ELF-1 (cell line): ENCODE data around the gene DNAH8.

Experiments
- DNase-seq: peaks from one replicate; pipeline ENCODE4 v3.0.0-alpha.2; 2016; ENCODE audit warnings: low read depth, low spot score

The DNAH8 gene, protein sequence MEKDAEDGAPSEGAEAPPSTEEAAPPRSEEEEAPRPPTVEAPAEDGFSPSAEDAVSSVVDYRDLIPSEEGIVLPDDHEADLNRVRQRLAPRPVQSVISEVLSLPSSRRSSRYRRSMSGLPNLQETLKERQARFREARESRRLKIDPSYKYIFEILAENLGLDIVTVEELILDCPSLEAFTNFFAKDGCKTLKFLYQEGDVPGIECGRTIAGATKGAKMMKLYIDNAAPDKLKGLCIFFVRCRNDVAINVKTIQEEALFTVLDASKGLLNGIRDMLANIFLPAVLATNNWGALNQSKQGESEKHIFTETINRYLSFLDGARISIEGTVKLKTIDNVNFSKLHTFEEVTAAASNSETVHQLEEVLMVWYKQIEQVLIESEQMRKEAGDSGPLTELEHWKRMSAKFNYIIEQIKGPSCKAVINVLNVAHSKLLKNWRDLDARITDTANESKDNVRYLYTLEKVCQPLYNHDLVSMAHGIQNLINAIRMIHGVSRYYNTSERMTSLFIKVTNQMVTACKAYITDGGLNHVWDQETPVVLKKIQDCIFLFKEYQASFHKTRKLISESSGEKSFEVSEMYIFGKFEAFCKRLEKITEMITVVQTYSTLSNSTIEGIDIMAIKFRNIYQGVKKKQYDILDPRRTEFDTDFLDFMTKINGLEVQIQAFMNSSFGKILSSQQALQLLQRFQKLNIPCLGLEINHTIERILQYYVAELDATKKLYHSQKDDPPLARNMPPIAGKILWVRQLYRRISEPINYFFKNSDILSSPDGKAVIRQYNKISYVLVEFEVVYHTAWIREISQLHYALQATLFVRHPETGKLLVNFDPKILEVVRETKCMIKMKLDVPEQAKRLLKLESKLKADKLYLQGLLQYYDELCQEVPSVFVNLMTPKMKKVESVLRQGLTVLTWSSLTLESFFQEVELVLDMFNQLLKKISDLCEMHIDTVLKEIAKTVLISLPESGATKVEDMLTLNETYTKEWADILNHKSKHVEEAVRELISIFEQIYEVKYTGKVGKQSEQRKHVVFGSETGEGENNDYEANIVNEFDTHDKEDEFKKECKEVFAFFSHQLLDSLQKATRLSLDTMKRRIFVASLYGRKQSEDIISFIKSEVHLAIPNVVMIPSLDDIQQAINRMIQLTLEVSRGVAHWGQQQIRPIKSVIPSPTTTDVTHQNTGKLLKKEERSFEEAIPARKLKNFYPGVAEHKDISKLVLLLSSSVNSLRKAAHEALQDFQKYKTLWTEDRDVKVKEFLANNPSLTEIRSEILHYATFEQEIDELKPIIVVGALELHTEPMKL (N-terminal part only)

DNA sequence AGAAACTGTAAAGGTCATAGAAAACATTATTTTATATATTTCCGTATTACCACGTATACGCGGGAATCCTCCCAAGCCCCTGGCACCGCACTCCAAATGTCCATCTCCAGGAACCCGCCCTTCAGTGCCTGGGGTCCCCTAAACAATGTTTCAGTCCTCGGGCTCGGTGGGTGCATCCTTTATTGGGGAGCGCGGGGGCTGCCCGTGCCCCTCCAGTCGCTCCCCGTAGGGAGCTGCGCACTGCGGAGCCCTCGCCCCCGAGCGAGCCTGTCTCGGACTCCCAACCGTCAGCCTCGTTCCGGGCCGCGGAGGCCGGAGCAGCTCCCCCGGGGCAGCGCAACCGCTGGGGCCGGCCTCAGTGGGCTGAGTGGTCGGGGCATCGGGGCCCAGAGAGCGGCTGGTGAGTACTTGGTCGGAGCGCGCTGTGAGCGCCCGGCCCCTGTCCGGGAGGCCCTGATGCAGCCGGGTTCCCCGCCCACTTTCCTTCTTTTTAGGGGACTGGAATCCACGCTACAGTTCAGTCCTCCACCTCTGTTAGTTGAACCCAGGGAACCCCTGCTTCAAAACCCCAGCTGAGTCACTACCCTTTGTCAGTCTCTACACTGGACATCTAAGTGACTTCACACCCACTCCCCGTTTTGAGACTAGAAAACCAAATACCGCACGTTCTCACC lies at the start of gene DNAH8:
Gene DNAH8 (plus strand): TSS at position 296 of the 674 bp plus-strand sequence. CDS start 7,499 bp downstream, outside the sequence.
- peak; percentile 40 for DNase-seq

DNA sequence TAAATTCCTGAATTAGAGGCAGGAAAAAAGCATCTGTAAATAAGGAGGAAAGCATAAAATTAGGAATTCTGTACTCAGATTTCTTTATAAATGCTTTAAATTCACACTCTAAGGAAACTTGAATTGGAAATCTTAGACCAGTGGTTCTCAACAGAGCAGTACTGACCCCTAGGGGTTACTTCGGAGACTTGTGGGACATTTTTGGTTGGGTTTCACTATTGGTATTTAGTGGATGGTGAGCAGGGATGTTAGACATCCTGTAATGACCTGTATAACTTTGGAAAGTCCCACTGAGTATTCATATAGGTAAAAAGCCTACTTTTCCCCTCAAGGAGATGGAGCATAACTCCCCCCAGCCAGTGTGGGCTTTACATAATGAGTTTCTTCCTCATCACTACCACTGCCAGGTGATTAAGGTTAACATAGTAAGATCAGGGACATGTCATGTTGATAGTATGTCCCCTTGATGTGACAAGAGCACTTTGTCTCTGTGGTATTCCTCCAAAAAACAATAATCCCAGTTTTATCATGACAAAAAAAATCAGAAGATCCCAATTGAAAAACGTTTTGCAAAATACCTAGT lies 43.1 kb upstream of the DNAH8 start:
- DNase-seq: peak; percentile 26

DNA sequence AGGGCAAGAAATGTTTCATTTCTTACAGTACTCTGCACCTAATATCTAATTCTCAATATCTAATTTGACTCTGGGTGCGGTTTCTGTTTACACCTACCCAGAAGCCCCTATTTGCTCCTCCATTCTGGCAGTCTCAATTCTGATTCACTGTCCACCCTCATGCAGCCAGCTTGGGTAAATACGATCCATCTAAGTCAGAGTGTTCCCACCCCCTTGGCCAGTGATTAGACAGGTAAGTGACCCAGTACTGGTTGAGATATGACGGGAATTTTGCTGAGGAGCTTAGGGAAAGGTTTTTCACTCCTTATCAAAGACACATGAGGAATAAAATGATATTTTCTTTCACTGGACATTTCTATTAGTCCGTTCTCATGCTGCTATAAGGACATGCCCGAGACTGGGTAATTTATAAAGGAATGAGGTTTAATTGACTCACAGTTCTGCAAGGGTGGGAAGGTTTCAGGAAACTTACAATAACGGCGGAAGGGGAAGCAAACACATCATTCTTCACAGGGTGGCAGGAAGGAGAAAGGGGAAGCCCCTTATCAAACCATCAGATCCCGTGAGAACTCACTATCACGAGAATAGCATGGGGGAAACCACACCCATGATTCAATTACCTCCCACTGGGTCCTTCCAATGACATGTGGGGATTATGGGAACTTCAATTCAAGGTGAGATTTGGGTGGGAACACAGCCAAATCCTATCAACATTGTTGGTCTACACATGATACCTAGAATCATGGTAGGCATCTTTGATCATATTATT lies 41.5 kb upstream of the DNAH8 start:
- DNase-seq: no peak

DNA sequence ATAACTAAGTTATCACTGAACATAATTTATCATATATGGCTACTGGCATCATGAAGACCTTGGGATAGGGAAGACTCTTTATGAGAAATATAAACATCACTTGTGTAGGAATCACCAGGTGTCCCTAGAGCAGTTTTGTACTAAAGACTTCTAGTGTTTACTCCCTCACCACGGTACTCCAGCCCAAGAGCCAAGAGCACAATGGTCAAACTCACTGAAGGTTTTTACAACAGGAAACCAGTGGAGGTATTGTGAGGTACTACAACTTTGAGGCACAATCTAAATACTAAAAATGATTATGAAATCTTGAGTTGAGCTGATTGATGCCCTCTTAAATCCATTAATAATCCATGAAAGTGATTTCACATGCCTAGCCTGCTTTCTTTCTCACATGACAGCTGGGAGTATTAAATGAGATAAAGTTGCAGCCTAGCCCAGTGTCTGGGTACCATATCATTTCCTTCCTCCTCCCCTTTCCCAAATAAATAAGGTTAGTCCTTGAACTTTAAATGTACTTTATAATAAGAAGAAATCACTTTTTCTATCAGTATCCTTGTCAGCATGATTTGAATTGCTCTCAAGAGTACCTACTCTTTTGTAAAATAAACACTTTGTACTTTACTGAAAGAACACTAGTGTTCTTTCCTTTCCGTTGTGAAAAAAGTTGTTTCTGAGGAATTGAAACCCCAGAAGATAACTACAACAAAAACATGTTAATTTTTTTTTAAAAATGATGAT lies 38.7 kb upstream of the DNAH8 start:
- DNase-seq: no peak

DNA sequence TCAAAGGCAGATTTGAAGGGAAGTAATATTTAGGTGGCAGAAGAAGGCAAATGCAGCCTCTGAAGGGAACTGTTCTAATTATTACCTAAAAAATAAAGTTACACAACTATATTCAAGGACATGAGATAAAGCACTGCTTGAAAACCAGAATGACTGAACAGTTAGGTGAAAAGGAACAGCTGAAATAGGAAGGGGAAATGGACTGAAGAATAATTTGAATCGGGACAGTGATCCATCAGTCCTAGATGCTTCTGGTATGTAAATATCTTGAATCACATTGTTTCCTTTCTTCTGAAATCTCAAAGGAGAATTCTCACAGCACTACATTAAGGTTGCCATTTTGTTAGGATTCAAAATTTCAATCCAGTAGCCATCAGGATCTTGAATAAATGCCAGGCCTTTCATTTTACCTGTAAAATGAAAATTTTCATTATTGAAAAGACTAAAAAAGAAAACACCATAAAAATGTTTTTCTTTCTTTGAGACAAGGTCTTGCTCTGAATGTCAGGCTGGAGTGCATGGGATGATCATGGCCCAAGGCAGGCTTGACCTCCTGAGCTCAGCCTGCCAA lies 38.1 kb upstream of the DNAH8 start:
- no peak for DNase-seq

DNA sequence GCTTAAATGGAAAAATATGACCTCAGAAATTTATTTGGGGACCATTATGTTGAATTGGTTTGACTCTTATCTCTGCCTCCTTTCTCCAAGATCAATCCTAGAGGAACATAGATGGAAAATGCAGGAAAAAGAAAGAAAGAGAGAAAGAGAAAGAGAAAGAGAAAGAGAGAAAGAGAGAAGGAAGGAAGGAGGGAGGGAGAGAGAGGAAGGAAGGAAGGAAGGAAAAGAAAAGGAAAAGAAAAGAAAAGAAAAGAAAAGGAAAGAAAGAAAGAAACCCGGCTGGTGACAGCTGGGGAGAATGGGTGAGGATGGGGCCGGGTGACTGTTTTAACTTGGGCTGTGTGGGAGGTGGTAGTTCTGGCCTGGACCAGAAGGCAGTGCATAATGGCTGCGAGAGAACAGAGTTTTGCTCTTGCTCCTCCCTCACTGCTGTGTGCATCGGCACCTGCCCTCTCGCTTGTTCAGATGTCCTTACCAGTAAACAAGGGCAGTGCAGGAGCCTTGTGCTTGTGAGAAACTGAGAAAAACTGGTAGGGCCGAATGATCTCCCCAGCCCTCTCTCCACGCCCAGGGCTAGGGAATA lies 36.8 kb upstream of the DNAH8 start:
- DNase-seq: no peak

DNA sequence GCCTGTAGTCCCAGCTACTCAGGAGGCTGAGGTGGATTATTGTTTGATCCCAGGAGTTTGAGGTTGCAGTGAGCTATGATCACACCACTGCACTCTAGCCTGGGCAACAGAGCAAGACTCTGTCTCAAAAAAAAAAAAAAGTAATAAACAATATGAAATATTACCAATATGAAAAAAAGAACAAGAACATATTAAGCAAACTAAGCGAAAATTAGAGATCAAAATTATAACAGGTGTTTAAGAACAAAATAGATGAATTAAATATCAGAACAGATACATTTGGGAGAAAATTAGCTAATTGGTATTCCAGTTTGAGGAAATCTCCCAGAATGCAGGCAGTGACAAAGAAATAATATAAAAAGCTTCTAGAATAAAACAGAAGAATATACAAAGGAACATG lies 35.4 kb upstream of the DNAH8 start:
- no peak for DNase-seq

DNA sequence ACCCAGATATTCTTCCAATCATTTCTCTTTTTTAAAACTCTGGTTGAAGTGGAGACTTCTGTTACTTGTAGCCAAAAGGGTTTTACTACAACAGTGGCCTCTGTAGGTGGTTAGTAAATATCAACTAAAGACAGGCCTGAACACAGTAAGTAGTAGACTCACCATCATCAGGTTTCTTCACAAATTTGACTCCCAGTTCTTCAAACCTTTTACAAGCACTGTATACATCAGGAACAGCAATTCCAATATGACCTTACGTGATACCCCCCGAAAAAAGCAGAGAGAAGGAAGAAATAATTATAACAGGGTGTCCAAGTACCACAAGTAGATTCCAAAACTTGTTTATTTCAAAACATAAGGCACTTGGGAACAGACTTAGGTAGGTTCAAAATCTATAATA lies 33.3 kb upstream of the DNAH8 start:
- no peak for DNase-seq

DNA sequence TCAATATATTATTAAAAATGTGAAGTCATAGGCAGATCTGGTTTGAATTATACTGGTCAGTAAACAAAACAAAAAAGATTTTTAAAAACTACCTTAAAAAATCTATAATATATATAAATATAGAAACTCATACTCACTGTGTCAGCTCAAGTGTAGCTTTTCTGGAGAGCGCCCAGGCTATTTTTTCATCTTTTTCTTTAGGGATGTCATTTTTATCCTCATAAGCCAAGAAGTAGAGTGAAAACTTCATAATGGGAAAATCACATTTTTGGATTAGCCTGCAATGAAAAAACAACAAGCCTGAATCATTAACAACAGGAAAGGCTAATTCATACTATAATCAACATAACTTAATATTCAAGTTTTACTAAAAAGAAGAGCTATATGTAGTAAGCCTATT lies 30.9 kb upstream of the DNAH8 start:
- DNase-seq: no peak

DNA sequence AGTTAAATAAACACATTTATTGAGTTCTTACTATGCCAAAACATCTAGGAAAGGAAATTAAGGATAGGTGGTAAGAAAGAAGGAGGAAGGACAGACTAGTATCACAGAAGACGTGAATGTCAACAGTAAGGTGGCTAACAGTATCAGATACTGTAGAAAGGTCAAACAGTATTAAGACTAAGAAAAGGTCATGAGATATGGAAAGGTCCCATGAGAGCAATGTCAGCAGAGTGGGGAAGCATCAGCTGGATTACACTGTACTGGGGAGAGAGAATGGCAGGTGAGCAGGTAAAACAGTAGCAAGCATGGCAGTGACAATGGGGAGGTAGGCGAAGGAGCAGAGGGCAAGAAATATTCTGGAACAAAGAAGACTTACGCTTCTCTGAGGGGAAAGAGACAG lies 30.2 kb upstream of the DNAH8 start:
- no peak for DNase-seq

DNA sequence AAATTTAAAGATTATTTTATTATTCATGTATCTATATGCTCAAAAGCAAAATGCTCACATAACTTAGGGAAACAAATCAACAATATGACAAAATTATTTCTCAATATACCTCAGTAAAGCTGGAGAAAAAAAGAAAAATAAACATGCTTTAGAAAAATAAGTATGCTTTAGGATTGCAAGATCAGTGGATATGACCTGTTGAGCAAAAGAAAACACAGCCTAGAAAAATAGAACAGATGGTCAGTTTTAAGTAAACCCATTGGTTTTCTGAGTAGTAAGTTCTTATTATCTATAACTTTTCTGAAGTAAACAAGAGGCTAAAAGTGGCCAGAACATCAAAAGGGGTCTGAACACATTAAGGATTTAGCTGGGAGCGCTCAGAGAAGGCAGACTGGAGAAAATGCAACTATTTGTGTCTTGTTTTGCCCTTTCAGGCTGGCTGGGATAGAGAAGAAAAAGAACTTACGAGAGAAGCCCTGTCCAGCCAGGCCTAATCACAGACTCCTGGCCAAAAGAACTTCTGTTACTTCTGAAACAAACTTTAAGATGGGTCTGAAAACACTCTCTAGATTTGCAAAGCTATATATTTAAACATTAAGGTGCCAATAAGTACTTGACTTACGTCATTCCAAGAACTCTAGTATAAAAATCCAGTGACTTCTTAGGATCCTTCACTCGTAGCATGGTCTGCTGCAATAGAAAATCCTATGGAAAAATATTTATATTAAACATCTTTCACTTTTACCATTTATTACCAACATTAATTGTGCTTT lies 28.7 kb upstream of the DNAH8 start:
- no peak for DNase-seq

DNA sequence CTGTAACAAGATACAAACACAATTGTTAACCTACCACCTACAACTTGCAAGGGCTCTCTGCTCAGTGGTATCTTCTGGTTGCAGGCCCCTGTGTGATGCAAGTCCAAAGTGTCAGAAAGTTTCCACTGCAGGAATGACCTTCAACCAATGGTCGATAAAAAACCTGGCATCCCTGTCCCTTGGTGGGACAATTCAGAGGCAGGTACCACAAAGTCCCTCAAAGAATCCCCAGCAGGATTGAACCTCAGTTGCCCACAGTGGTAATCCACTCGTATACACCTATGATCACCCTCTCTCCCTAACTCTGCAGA lies 28.1 kb upstream of the DNAH8 start:
- no peak for DNase-seq

DNA sequence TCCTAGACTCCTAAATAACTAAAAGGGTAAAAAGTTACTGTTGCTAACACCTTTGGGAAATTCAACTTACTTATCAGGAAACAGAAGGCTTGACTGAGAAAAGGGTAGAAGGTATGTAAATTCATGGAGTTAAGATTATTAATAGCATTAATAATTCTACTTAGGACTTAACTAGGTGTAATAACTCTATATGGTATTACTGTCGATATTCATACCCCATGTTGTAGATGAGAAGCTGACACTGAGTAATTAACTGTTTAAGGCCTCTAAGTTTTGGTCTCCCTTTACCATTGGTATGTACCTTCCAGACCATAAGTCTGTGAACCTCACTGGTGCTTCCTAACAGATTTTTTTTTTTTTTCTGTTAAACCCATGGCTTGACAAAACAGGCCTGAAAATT lies 27.6 kb upstream of the DNAH8 start:
- DNase-seq: no peak

DNA sequence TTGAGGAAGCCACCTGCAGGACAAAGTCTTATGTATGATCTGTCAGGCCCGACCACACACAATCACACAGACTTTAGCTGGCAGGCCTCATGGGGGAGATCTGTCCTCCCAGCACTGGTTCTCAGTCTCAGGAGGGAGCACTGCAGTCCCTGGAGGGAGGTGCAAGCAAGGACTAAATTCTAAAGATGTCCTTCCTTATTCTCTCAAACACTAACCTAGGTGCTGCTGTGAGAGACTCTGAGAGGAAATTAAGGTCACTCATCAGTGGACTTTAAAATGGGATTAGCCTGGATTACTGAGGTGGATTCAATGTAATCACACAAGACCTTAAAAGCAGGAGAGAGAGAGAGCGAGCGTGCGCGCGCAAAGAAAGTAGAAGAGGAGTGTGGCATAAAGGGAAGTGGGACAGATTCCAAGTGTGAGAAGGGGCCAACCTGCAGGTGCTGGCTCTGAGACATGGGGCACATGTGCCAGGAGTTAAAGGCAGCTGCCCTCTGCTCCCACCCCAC lies 26.5 kb upstream of the DNAH8 start:
- no peak for DNase-seq

DNA sequence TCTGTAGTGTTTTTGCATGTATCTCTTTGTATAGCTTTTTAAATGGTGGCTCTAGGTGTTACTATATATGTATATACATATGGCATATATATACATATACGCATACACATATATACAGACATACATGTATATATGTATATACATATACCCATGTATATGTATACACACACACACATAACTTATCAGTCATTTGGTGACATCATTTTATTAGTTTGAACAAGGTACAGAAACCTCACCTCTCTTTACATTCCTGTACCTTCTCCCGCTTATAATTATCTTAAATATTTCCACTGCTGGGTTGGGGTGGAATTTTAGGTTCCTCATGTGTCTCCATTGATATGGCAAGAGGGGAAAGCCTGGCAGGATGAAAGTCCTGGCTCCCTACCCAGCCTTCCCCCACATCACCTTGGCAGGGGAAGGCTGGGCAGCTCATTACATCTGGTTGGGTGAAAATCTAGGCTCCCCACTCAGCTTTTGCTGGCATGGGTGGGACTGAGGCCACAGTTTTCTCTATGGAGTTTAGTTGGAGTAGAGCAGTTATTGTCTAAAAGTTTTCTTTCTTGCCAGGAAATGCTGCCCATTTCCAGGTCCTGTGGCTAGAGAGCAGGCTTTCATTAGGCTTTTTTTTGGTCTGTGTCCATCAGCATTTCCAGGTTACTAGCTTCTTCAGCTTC lies 19.7 kb upstream of the DNAH8 start:
- no peak for DNase-seq

DNA sequence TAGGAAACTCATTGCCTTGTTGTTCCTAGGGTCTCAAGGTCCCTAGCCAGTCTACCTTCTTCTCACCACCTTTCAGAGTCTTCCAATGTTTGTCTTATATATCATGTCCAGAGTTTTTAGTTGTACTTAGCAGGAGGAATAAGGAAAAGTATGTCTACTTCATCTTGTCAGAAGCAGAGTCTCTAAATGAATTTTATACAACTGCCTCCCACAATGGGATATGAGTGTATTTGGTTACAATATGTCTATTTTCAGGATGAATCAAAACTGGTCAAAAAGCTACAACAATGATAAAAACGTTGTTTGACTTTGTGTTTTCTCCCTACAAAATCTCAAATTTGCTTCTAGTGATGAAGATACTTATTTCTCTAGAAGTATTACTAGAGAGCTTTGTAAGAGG lies 19.2 kb upstream of the DNAH8 start:
- no peak for DNase-seq

DNA sequence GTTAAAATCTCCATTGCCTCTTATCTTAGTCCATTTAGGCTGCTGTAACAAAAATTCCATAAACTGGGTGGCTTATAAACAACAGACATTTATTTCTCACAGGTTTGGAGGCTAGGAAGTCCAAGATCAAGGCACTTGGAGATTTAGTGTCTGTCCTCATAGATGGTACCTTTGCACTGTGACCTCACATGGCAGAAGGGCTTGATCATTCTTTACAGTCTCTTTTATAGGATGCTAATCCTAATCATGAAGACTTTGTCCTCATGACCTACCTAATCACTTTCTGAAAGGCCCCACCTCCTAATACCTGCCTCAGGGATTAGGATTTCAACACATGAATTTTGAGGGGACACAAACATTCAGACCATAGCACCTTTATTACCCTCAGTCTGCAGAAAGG lies 18.8 kb upstream of the DNAH8 start:
- no peak for DNase-seq
